Gastrocnemius medialis (tissue), 4 donors: ENCODE measurements around the gene SLC25A11.

Experiments
- POLR2A ChIP-seq, 2 donors: fragments of 450-650 bp; IDR thresholded peaks; one replicate each; pipeline ENCODE4 v1.6.1; 2017; ENCODE audit warnings: antibody characterized with exemption in 2 of 2, mild to moderate bottlenecking in 2 of 2, moderate library complexity in 2 of 2
- TF ChIP-seq, protein P1 (sequence below), 5 experiments: fragments of 450-650 bp in 3 of 5; fragments of 200-600 bp in 2 of 5; sonication (generic) in 2 of 5; IDR thresholded peaks in 4 of 5; conservative IDR thresholded peaks in 1 of 5; 1 replicate in 4 of 5; 2 replicates in 1 of 5; pipeline ENCODE4 v1.5.1; 2016 to 2019; ENCODE audit warnings: antibody characterized with exemption in 5 of 5, mild to moderate bottlenecking in 3 of 5, moderate library complexity in 3 of 5

GRCh38 chr17:4958102-4958501 lies 18.3 kb upstream of the SLC25A11 start:
- TF ChIP-seq, protein P1, sequence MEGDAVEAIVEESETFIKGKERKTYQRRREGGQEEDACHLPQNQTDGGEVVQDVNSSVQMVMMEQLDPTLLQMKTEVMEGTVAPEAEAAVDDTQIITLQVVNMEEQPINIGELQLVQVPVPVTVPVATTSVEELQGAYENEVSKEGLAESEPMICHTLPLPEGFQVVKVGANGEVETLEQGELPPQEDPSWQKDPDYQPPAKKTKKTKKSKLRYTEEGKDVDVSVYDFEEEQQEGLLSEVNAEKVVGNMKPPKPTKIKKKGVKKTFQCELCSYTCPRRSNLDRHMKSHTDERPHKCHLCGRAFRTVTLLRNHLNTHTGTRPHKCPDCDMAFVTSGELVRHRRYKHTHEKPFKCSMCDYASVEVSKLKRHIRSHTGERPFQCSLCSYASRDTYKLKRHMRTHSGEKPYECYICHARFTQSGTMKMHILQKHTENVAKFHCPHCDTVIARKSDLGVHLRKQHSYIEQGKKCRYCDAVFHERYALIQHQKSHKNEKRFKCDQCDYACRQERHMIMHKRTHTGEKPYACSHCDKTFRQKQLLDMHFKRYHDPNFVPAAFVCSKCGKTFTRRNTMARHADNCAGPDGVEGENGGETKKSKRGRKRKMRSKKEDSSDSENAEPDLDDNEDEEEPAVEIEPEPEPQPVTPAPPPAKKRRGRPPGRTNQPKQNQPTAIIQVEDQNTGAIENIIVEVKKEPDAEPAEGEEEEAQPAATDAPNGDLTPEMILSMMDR (IDR thresholded peaks at IDR 0.05 in 4 of 5, conservative IDR thresholded peaks at IDR 0.05 in 1 of 5): no peak
- TF ChIP-seq POLR2A (IDR thresholded peaks at IDR 0.05): no peak
